HG03571 (cell line): ENCODE data around the gene GRHL1.

ENCODE experiments used
- ATAC-seq: cut with Tn5 transposase; IDR thresholded peaks from one replicate; pipeline ENCODE4 v1.9.1; 2021; ENCODE audit not compliant: unreplicated experiment

Gene GRHL1

GRCh38 chr2:9992427-9993187 is 41.1 kb downstream of the GRHL1 start:
- no peak for ATAC-seq

GRCh38 chr2:9993488-9994165 is 42.1 kb downstream of the GRHL1 start:
- no peak for ATAC-seq

GRCh38 chr2:9994462-9994861 is 43.0 kb downstream of the GRHL1 start:
- no peak for ATAC-seq

- ATAC-seq, result no peak
Observed at GRCh38 chr2:9995059-9995458, 43.6 kb downstream of the GRHL1 start.

GRCh38 chr2:9996321-9996720 is 44.8 kb downstream of the GRHL1 start:
- ATAC-seq, result no peak

- no peak for ATAC-seq
Observed at GRCh38 chr2:9997936-9998335, 46.4 kb downstream of the GRHL1 start.

GRCh38 chr2:9998916-9999654 is 47.6 kb downstream of the GRHL1 start:
- ATAC-seq, result no peak

- no peak for ATAC-seq
Observed at GRCh38 chr2:9999693-10000092, 48.2 kb downstream of the GRHL1 start.

GRCh38 chr2:10000541-10000940 is 49.0 kb downstream of the GRHL1 start:
- ATAC-seq, result no peak

- no peak for ATAC-seq
Observed at GRCh38 chr2:10001586-10001985, 50.1 kb downstream of the GRHL1 start.

GRCh38 chr2:10002109-10002508 is 50.6 kb downstream of the GRHL1 start:
- no peak for ATAC-seq

GRCh38 chr2:10002681-10003080 is 51.2 kb downstream of the GRHL1 start:
- ATAC-seq, result no peak

- ATAC-seq, result no peak
Observed at GRCh38 chr2:10003206-10004125, 52.0 kb downstream of the GRHL1 start.

- no peak for ATAC-seq
Observed at GRCh38 chr2:10004401-10004800, 52.9 kb downstream of the GRHL1 start.

GRCh38 chr2:10004836-10005235 is 53.3 kb downstream of the GRHL1 start:
- ATAC-seq, result no peak

- no peak for ATAC-seq
Observed at GRCh38 chr2:10005461-10006235, 54.2 kb downstream of the GRHL1 start.

GRCh38 chr2:10006236-10007161 is 55.0 kb downstream of the GRHL1 start:
- ATAC-seq, result no peak

- no peak for ATAC-seq
Observed at GRCh38 chr2:10007435-10007834, 55.9 kb downstream of the GRHL1 start.
